ENCODE measurements around the gene LSAMP.

LSAMP gene

DNA sequence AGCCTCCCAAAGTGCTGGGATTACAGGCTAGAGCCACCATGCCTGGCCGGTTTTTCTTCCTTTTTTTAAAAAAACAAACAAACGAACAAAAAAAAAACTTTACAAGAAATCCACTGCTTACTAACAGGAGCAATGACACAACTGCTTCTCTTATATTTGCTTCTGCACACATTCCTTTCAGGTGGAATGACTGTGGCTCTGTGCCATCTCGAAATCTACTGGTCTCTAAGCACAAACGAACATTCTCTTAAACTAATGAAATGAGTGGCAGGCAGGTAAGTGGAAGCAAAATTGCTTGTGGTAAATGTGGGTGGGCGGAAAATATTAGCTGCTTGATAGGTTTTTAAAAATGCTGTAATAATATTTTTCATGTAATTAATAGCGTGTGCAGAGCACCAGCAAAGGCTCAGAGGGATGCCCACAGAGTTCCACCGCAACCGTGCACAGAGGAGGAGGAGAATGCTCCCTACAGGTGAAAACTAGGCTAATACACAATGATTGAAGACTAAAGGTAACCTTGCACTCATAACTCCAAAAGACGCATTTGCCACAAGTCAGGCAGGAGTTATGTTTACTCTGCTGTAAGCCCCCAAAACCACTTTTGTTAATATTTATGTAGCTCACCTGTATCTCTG lies 77.4 kb downstream of the LSAMP start:
- H3K9me3 ChIP-seq (ENCODE audit: control insufficient read depth, insufficient read depth, low read length): no peaks in the 10 kb centered on the region
- H3K36me3 ChIP-seq (ENCODE audit: insufficient read depth, low read length): no peaks in the 10 kb centered on the region

DNA sequence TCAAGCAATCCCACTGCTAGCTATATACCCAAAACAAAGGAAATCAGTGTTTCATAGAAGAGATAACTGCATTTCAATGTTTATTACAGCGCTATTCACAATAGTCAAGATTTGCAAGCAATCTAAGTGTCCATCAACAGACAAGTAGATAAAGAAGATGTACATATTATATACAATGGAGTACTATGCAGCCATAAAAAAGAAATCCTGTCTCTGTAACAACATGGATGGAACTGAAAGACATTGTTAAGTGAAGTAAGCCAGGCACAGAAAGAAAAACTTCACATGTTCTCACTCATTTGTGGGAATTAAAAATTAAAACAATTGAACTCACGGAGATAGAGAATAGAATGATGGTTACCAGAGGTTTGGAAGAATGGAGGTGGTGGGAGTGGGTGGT lies 89.2 kb downstream of the LSAMP start:
- Histone ChIP-seq H3K9me3 (ENCODE audit: control insufficient read depth, insufficient read depth, low read length) (no peaks in the 10 kb centered on the region; the same call in 1 of the 2 replicates), H3K4me1 (ENCODE audit: insufficient read depth, low read length) (peaks cover 11% of the 10 kb centered on the region), H3K9ac (ENCODE audit: low read depth, low read length) (no peak overlapping the region), H3K36me3 (ENCODE audit: insufficient read depth, low read length) (no peaks in the 10 kb centered on the region)

More for the DNA sequence above, 77.4 kb downstream of the LSAMP start:
- Histone ChIP-seq H3K4me1 (ENCODE audit: insufficient read depth, low read length) (no peaks in the 10 kb centered on the region), H3K9ac (ENCODE audit: low read depth, low read length) (no peak overlapping the region)

DNA sequence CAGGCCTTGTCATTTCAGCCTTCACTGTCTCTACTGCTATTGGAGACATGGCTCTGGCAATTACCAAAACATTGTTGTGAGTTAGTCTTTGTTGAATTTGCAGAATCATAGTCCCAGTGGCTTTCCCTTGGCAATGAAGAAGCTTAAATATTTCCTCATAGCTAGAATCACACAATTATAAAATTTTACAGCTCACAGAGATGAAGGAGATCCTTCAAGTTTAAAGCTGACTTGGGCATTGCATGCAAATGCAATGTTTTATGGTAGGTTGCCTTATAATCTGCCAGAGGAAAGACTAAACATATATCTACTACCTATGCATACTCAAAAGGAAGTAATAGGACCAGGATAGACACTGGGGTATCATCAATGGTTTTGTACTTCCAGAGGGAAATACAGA lies 90.9 kb downstream of the LSAMP start:
- no peak overlapping the region for H3K9ac ChIP-seq (ENCODE audit: low read depth, low read length)
- H3K9me3 ChIP-seq (ENCODE audit: control insufficient read depth, insufficient read depth, low read length): no peaks in the 10 kb centered on the region; the same call in 1 of the 2 replicates
- no peaks in the 10 kb centered on the region for H3K36me3 ChIP-seq (ENCODE audit: insufficient read depth, low read length)
- H3K4me1 ChIP-seq (ENCODE audit: insufficient read depth, low read length): peaks cover 10% of the 10 kb centered on the region

DNA sequence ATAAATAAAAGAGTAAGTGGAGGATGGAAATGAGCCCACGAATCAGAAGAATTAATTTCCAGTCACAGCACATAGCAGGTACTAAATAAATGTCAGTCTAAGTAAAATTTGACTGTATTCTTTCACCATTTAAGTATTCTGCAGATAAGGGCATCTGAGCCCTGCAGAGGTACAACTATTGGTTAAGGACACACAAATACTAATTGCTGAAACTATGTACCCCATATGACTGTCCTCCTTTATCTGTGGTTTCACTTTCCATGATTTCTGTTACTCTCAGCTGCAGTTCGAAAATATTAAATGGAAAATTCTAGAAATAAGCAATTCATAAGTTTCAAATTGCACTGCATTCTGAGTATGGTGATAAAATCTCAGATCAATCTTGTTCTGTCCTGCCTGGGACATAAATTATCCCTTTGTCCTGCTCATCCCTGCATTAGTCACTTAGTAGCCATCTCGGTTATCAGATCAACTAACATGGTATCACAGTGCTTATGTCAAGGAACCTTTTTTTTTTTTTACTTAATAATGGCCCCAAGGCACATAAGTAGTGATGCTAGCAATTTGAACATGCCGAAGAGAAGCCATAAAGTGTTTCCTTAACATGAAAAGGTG lies 95.1 kb downstream of the LSAMP start:
- Histone ChIP-seq H3K9me3 (ENCODE audit: control insufficient read depth, insufficient read depth, low read length) (no peaks in the 10 kb centered on the region), H3K36me3 (ENCODE audit: insufficient read depth, low read length) (no peaks in the 10 kb centered on the region), H3K4me1 (ENCODE audit: insufficient read depth, low read length) (peaks cover 5% of the 10 kb centered on the region; the same call in 1 of the 2 replicates), H3K9ac (ENCODE audit: low read depth, low read length) (no peak overlapping the region)

DNA sequence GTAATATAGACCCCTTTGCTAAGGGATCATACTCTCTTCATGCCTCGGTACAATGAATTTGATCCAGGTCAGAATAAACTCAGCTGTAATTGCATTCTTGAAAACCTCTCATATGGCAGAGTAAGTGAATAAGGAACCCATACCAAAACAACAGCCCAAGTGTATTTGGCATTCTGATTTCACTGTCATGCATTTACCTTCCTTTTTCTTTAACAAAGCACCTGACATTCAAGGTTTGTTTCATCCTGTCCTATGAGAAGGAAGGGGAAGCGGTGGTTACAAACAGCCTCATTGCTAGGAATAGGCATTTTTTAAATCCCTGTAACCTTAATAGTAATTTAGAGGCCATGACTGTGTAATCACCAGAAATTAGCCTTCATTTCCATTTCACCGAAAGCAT lies 97.1 kb downstream of the LSAMP start:
- H3K4me1 ChIP-seq (ENCODE audit: insufficient read depth, low read length): peaks cover 18% of the 10 kb centered on the region
- H3K9me3 ChIP-seq (ENCODE audit: control insufficient read depth, insufficient read depth, low read length): no peaks in the 10 kb centered on the region
- no peak overlapping the region for H3K9ac ChIP-seq (ENCODE audit: low read depth, low read length)
- no peaks in the 10 kb centered on the region for H3K36me3 ChIP-seq (ENCODE audit: insufficient read depth, low read length)

DNA sequence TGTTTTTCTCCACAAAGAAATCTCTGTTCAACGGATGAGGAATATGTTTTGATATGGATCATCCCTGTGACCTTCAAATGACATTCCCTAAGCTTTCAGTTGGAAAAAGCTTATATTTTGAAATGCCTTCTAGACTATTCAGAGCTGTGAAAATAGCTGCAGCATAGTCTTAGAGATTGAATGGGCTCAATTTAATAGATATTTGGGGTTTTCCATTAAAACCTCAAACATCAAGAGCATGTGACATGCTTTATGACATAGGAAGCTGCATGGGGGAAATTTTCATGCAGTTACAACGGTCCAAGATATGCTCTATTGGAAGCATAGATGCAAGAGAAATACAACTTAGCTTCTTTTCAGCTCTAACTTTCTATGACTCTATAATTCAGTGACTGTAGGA lies 102.8 kb downstream of the LSAMP start:
- Histone ChIP-seq H3K36me3 (ENCODE audit: insufficient read depth, low read length) (no peaks in the 10 kb centered on the region), H3K9me3 (ENCODE audit: control insufficient read depth, insufficient read depth, low read length) (no peaks in the 10 kb centered on the region), H3K9ac (ENCODE audit: low read depth, low read length) (no peak overlapping the region), H3K4me1 (ENCODE audit: insufficient read depth, low read length) (peaks cover 42% of the 10 kb centered on the region)

DNA sequence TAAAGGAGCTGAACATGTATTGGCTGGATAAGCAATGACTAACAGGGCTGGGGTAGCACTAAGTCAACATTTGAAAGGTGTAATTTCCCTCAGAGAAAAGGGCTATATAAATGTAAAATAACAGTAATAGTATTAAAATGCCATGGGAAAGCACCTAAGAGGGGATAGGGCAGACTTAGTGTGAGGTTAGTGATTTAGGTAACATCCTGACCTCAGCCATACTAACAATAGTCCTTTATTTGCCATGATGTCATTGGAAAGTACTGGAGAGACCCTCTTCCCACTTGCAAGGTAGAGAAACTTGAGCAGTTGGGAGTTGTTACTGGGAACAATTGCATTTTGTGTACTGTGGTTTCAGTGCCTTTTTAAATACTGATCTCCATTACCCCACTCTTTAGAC lies 103.4 kb downstream of the LSAMP start:
- no peaks in the 10 kb centered on the region for H3K9me3 ChIP-seq (ENCODE audit: control insufficient read depth, insufficient read depth, low read length)
- H3K4me1 ChIP-seq (ENCODE audit: insufficient read depth, low read length): peaks cover 44% of the 10 kb centered on the region
- no peaks in the 10 kb centered on the region for H3K36me3 ChIP-seq (ENCODE audit: insufficient read depth, low read length)
- no peak overlapping the region for H3K9ac ChIP-seq (ENCODE audit: low read depth, low read length)

DNA sequence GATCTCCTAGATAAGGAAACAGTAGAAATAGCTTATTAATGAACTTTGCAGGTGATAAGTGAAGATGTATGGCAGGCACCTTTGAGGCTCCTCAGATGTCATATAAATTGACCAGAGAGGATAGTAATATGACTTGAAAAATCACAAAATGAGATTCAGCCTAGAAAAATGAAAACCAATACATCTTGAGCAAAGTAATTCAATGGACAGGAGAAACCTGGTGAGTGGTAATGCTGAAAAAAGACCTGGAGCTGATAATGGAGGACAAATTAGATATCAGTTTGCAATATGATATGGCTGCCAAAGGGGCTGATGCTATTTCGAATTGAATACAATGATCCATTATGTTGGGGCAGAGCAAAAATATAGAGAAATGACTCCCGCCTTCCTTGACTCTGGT lies 103.9 kb downstream of the LSAMP start:
- Histone ChIP-seq H3K9ac (ENCODE audit: low read depth, low read length) (no peak overlapping the region), H3K4me1 (ENCODE audit: insufficient read depth, low read length) (peaks cover 44% of the 10 kb centered on the region), H3K36me3 (ENCODE audit: insufficient read depth, low read length) (no peaks in the 10 kb centered on the region), H3K9me3 (ENCODE audit: control insufficient read depth, insufficient read depth, low read length) (no peaks in the 10 kb centered on the region)

DNA sequence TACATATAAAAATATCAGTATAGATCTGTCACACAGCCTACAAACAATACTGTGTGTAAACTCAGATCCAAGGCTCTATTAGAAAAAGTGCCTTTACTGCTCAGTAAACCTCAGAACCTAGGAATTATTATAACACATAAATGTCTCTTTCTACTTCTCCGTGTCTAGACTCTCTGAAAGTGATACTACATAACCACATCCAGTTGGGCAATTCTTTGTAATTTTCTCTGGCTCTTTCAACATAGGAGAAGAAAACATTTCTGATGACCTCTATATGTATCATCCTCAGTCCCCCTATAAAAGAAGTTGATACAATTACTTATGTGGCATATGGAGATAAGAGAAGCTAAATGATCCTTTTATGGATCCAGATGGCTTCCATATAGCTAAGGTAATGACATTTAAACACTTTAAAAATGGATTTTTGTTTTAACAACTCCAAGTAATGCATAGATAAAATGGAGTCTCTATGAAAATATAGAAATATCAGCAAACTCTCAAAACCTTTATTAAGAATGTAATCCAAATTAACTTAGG lies 104.5 kb downstream of the LSAMP start:
- Histone ChIP-seq H3K9ac (ENCODE audit: low read depth, low read length) (no peak overlapping the region), H3K9me3 (ENCODE audit: control insufficient read depth, insufficient read depth, low read length) (no peaks in the 10 kb centered on the region), H3K36me3 (ENCODE audit: insufficient read depth, low read length) (no peaks in the 10 kb centered on the region), H3K4me1 (ENCODE audit: insufficient read depth, low read length) (peaks cover 44% of the 10 kb centered on the region)

DNA sequence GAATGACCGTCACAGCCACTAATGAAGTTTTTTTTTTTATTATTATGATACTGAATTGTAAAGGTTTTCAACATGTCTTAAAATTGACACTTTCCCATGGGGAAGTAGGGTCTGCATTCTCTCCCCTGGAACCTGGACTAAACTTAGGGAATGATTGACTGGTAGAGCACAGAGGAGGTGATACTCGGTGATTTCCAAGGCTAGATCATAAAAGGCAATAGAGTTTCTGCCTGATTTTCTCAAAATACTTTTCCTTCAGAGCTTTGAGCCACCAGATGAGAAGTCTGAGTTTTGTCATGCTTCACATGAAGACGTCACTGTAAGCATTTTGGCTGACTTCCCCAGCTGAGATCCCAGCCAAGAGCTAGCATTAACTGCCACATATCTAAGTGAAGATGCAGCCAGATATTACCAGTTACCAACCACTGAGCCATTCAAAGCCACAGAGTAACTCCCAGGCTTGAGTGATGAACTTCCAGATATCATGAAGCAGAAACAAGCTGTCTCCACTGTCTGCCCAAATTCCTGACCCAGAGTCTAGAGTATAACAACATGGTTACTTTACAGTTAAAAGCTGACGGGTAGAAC lies 105.8 kb downstream of the LSAMP start:
- no peak overlapping the region for H3K9ac ChIP-seq (ENCODE audit: low read depth, low read length)
- H3K4me1 ChIP-seq (ENCODE audit: insufficient read depth, low read length): peaks cover 42% of the 10 kb centered on the region
- H3K9me3 ChIP-seq (ENCODE audit: control insufficient read depth, insufficient read depth, low read length): no peaks in the 10 kb centered on the region
- no peaks in the 10 kb centered on the region for H3K36me3 ChIP-seq (ENCODE audit: insufficient read depth, low read length)

DNA sequence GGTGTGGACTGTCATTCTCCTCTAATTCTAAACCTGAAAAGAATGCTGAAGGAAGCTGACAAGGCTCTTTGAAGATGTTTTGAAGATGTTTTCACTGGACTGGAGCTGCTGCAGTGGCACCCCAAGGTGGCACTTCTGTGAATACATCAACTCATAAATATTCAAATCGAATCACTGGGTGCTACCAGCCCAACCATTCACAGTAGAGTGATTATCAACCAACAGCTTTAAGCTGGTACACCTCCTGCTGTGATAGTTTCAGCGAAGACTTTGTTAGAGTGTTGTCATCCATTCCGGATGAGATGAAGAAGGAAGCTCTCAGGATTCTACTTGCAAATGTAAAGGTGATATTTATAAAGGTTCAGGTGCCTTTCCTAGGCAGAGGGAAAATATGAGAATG lies 106.6 kb downstream of the LSAMP start:
- H3K4me1 ChIP-seq (ENCODE audit: insufficient read depth, low read length): peaks cover 35% of the 10 kb centered on the region
- H3K36me3 ChIP-seq (ENCODE audit: insufficient read depth, low read length): no peaks in the 10 kb centered on the region
- H3K9me3 ChIP-seq (ENCODE audit: control insufficient read depth, insufficient read depth, low read length): no peaks in the 10 kb centered on the region
- no peak overlapping the region for H3K9ac ChIP-seq (ENCODE audit: low read depth, low read length)

DNA sequence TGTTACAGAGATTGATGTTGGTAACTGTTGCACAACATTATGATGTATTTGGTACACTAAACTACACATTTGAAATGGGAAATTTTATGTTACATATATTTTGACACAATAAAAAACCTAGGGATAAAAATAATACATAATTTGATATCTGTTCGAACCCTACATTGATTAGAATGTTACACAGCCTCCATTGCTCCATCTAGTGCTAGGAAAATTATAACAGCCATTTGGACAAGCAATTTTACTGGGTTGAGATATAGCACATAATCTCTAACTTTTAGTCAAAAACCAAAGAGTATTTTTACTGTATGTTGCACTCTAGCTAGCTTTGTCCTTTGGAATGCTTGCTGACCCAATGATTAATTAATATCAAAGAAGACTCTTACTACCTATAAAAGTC lies 108.1 kb downstream of the LSAMP start:
- Histone ChIP-seq H3K9me3 (ENCODE audit: control insufficient read depth, insufficient read depth, low read length) (no peaks in the 10 kb centered on the region), H3K36me3 (ENCODE audit: insufficient read depth, low read length) (no peaks in the 10 kb centered on the region), H3K4me1 (ENCODE audit: insufficient read depth, low read length) (peaks cover 22% of the 10 kb centered on the region)

DNA sequence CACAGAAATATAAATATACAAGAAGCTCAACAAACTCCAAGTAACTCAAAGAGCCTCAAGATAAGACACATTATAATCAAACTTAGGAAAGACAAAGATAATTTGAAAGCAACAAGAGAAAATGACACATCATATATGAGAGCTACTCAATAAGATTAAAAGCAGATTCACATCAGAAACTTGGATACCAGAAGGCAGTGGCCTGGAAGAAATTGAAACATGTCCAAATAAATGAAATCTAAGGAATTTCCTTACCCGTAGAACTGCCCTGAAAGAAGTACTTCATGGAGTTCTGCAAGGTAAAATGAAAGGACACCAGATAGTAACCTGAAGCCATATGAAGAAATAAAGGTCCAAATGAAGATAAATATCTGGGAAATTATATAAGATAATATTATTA lies 113.9 kb downstream of the LSAMP start:
- H3K9me3 ChIP-seq (ENCODE audit: control insufficient read depth, insufficient read depth, low read length): no peaks in the 10 kb centered on the region
- H3K36me3 ChIP-seq (ENCODE audit: insufficient read depth, low read length): no peaks in the 10 kb centered on the region
- H3K9ac ChIP-seq (ENCODE audit: low read depth, low read length): no peak overlapping the region
- H3K4me1 ChIP-seq (ENCODE audit: insufficient read depth, low read length): no peaks in the 10 kb centered on the region

More for the DNA sequence above, 108.1 kb downstream of the LSAMP start:
- no peak overlapping the region for H3K9ac ChIP-seq (ENCODE audit: low read depth, low read length)

DNA sequence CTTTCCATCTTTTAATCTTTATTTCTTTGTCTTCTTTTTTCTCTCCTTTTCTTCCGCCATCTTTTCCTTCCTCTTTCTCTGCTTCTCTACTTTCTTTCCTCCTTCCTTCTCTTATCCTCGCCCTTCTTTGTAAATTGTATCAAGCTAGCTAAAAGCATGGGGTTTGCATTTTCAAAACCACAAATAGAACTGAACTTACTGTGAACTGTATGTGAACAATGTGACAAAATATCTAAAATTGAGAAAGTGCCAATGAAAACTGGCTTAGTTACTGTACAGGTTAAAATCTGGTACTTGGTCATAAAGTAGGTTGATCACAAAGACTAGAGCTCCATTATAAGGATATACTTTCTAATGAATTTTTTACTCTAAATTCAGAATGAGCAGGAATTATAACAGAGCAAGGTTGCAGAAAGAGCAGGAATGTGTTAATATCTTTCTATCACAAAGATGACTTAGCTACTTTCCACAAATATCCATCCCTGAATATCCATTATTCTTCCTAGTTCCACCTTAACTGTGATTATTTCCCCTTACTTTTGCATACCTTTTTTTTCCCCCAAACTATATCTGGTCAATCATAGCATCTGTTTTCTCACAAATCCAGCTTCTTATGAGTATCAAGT lies 122.4 kb downstream of the LSAMP start:
- no peak overlapping the region for H3K9ac ChIP-seq (ENCODE audit: low read depth, low read length)
- H3K9me3 ChIP-seq (ENCODE audit: control insufficient read depth, insufficient read depth, low read length): no peaks in the 10 kb centered on the region
- no peaks in the 10 kb centered on the region for H3K36me3 ChIP-seq (ENCODE audit: insufficient read depth, low read length)
- no peaks in the 10 kb centered on the region; the same call in 1 of the 2 replicates for H3K4me1 ChIP-seq (ENCODE audit: insufficient read depth, low read length)

Measured in ES-I3 (cell line).